OCI-LY1 (cell line): Measurements from ENCODE around the gene STX18.
"Not testable (repeated sequence)": the region's sequence is repeated elsewhere in the genome, so short reads cannot be mapped to it uniquely, and the experiment has no call there.

Experiments
- CTCF ChIP-seq: fragments of 200-600 bp; sonication (generic), shearing (Covaris generic); IDR thresholded peaks from 2 replicates; pipeline ENCODE4 v1.5.1; 2017; ENCODE audit warnings: mild to moderate bottlenecking, antibody characterized with exemption, low read length, moderate library complexity, mixed read lengths
- EZH2 ChIP-seq: fragments of 200-600 bp; sonication (generic), shearing (Covaris generic); IDR thresholded peaks from 2 replicates; pipeline ENCODE4 v1.8.0; 2017; ENCODE audit warnings: borderline replicate concordance, mixed run types, mild to moderate bottlenecking, antibody characterized with exemption, low read length, moderate library complexity, mixed read lengths

GRCh38 chr4:4510641-4511040 lies 31.2 kb downstream of the STX18 start:
- TF ChIP-seq CTCF, EZH2: not testable (repeated sequence)
